RPMI7951 (cell line): ENCODE data around the gene ZFP82. TPM values are rescaled to one million over a fixed set of nuclear protein-coding genes. Genes with fewer than 3 reads are reported as not detected.

Experiments
- DNase-seq: peaks from one replicate; pipeline ENCODE4 v3.0.0-alpha.2; 2012; ENCODE audit warnings: low read depth
- total RNA-seq: library from RNA; depleted of rRNA; stranded (reverse); fragments of >200 nt; shearing (Covaris generic); gene quantifications from 2 replicates; pipeline ENCODE4 v1.2.3, GENCODE V29; 2014; rRNA removed

Gene ZFP82
- total RNA-seq, 1 experiment from 2014 or later, result 7.4 TPM

DNA sequence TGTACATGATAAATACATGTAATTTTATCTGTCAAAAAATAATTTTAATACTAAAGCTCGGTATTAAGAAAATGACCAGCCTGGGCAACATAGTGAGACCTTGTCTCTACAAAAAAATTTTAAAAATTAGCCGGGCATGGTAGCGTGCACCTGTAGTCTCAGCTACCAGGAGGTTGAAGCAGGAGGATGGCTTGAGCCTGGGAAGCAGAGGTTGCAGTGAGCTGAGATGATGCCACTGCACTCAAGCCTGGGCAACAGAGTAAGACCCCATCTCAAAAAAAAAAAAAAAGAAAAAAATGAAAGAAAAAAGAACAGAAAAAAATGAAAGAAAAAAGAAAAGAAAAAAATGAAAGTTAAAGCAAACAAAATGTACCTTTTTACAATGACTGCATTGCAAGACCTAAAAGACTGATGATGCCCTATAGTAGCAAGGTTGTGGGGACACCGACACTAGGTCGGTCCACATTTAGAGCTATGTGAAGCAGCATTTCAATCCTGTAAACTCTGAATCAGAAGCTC, 44.7 kb downstream of the ZFP82 start:
- no peak for DNase-seq

DNA sequence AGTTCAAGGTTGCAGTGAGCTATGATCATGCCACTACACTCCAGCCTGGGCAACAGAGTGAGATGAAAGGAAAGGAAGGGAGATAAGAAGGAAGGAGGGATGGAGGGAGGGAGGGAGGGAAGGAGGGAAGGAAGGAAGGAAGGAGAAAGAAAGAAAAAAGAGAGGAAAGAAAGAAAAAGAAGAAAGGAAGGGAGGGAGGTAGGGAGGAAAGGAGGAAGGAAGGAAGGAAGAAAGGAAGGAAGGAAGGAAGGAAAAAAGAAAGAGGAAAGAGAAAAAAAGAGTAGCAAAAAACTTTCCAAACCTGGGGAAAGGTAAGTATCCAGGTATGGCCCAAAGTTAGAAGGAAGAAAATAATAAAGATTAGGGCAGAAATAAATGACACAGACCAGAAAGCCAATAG, 46.6 kb downstream of the ZFP82 start:
- DNase-seq, result no peak

DNA sequence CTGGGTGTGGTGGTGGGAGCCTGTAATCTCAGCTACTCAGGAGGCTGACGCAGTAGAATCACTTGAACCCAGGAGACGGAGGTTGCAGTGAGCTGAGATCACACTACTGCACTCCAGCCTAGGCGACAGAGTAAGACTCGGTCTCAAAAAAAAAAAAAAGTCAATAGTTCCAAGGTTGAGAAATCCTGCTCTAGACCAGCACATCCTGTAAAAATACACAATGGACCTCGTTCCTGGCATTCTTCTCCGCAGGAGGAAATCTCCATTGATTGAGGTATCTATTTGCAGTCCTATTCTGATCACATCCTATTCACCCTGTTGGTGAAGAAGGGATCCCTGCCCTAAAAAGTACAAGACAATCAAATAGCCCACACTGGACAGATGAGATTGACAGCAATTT, 54.6 kb downstream of the ZFP82 start:
- no peak for DNase-seq

Other genes starting within 250 kb of the ZFP82 start
- 2.6 and 3.6 TPM in 2 replicates for gene ZNF565, start 204.0 kb downstream of the ZFP82 start, total RNA-seq
- gene ZNF146, start 203.5 kb downstream of the ZFP82 start, total RNA-seq, result 103 and 114 TPM in 2 replicates
- 1.7 and 1.8 TPM in 2 replicates for gene ZFP14, start 39.4 kb downstream of the ZFP82 start, total RNA-seq
- 15.0 and 16.3 TPM in 2 replicates for gene ZNF566, start 70.9 kb upstream of the ZFP82 start, total RNA-seq
- gene ZNF260, start 109.6 kb upstream of the ZFP82 start, total RNA-seq, result 22.6 and 49.5 TPM in 2 replicates
- gene ZNF529, start 154.6 kb upstream of the ZFP82 start, total RNA-seq, result 7.3 and 8.9 TPM in 2 replicates
- gene ZNF382, start 186.7 kb upstream of the ZFP82 start, total RNA-seq, result 3.4 and 3.5 TPM in 2 replicates
- gene ZNF461, start 248.2 kb upstream of the ZFP82 start, total RNA-seq, result 8.8 and 12.1 TPM in 2 replicates